Brain pericyte (primary cell): ENCODE data around the gene AKR7A2.

ENCODE experiments used
- DNase-seq: peaks from one replicate; pipeline ENCODE4 v3.0.0-alpha.2; 2012; ENCODE audit warnings: low read depth, low spot score

AKR7A2 gene

GRCh38 chr1:19343617-19344350, 31.8 kb upstream of the AKR7A2 start:
- DNase-seq = no peak

GRCh38 chr1:19342894-19343616, 31.1 kb upstream of the AKR7A2 start:
- no peak for DNase-seq

DNA sequence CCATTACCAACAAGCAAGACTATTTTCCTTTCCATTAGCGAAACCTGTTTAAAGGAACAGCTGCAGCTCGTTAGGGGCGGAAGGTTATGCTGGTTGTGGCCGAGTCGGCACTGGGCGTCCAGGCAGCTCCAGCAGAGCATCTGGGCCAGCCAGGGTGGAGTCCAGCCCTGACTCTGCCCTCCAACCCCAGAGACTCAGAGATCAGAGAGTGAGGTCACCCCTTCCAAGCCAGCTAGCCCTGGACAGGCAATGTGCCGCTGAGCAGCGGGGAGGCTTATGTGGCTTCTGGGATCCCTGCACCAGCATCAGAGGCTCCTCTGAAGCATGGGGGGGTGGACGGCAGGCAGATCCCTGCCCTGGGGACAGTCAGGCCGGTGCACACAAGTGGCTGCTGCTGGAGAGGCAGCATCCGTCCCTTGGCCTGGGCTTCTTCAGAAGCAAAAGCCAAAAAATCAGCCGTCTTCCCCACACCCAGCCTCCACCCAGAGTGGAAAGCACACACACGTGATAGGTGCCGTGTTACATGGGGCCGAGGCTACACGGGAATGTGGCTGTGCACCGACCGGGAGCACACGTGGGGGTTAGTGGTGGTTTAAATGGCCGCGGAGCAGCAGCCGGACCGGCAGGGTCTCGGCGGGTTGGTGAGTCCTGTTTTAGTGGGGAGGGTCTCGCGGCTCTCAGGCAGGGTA, 30.3 kb upstream of the AKR7A2 start:
- no peak for DNase-seq

- DNase-seq = no peak
Observed at GRCh38 chr1:19341201-19342061, 29.5 kb upstream of the AKR7A2 start.

DNA sequence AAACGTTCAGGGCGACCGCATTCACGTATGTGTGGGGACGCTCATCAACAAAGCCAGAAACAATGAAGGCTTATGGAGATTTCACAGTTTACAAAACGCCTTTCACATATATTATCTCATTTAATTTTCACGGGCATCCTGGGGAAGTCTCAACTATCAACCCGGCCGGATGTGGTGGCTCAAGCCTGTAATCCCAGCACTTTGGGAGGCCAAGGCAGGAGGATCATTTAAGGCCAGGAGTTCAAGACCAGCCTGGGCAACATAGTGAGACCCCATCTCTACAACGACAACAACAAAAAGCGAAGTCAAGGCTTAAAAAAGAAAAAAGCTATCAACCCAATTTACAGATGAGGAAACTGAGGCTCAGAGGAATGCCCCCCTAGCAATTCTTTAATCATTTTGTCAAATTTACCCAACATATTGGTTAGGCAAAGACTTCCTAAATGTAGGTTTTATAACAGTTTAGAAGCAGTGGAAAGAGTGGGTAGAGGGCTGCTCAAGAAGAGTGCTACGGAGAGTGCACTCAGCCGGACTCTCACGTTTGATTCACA, 28.5 kb upstream of the AKR7A2 start:
- no peak for DNase-seq

- DNase-seq = no peak
Observed at GRCh38 chr1:19339214-19339861, 27.4 kb upstream of the AKR7A2 start.

DNA sequence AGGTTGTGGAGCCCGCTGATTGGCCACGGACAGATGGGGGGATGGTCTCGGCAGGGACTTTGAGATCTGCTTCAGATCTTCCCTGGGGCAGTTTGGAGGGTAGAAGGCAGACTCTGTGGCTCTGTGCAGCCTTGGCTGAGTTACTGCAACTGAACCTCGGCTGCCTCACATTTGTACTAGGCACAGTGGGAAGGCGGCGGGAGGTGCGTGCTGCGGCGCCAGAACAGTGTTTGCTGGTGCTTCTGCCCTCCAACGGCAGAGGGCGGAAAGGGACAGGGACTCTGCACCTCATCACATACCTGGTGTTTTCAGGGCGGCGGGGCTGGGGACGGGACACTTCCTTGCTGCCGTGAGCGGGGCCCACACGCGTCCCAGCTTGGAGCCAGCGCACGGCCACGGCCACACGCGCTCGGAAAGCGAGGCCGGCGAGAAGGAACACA, 26.4 kb upstream of the AKR7A2 start:
- no peak for DNase-seq

GRCh38 chr1:19337289-19337688, 25.3 kb upstream of the AKR7A2 start:
- DNase-seq = no peak

- no peak for DNase-seq
Observed at GRCh38 chr1:19336543-19336942, 24.6 kb upstream of the AKR7A2 start.

DNA sequence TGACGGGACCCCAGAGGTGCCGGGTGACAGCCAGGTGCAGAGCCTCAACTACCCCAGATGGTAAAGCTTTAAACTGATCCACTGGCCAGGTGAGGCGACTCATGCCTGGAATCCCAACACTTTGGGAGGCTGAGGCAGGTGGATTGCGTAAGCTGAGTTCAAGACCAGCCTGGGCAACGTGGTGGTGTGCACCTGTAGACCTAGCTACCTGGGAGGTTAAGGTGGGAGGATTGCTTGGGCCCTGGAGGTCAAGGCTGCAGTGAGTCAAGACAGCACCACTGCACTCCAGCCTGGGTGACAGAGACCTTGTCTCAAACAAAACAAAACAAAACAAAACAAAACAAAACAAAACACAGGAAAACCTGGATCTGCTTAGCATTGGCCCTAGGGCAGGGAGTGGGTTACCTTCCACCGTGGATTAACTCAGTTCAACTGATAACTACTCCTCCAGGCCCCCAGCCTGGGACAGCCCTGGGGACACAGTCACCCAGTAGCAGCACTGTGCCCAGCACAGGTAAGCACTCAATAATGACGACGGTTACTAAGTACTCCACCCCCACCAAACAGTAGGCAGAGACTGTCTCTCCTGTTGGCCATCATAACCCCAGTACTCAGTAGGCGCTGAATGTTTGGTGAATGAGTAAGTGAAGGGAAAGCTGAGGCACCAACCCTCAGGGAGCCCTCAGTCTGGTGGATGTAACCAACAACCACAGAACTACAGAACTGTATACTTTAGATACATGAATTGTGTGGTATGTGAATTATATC, 21.8 kb upstream of the AKR7A2 start:
- no peak for DNase-seq

- no peak for DNase-seq
Observed at GRCh38 chr1:19332832-19333231, 20.9 kb upstream of the AKR7A2 start.

DNA sequence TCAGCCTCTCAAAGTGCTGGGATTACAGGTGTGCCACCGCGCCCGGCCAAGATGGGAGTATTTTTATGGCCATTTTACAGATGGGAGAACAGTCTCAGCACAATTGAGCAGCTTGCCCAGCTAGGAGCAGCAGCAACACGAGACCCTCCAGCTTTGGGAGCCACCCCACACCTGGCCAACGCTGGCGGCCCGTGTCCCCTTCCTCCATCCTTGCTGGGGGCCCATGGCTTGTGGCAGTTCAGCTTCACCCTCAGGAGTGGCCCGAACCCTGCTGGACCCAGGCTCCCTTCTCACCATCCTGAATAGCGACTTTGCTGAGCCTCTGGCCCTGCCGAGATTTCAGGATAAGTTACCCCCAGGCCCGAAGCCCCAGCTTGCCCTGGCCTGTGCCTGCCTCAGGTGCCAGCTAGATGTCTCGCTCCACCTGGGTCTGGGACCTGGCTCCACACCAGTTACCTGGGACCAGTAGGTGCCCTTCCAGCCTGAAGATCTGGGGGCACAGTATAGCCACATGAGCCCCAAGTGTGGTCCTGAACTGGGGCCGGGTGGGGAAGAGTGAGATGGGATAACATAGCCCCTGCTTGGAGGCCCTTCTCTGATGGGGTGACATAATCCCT, 19.4 kb upstream of the AKR7A2 start:
- no peak for DNase-seq

DNA sequence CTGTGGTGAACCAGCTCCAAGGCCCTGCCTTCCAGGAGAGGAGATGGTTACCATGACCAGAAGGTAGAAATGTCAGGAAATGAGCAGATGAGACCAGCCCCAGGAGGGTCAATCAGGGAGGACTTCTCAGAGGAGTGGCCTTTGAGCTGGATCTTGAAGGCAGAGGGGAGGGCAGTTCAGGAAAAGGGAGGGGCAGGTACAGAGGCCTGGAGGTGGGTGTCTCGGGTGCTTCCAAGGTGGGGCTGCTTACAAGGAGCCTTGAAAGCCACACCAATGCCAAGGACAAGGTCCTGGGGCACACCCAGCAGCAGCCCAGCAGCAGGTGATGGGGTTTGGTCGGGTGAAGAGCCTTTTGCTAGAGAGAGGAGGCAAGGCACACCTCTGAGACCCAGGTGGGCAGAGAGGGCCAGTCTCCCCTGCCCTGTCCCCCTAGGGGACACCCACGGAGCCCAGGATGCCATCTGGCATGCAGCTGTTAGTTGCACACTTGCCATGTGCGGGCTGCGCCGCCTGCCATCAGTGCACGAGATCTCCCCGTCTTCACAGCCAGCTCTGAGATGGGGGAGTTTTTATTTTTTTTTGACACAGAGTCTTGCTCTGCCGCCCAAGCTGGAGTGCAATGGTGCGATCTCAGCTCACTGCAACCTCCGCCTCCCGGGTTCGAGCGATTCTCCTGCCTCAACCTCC, 18.6 kb upstream of the AKR7A2 start:
- no peak for DNase-seq

- DNase-seq = no peak
Observed at GRCh38 chr1:19329611-19330010, 17.7 kb upstream of the AKR7A2 start.

DNA sequence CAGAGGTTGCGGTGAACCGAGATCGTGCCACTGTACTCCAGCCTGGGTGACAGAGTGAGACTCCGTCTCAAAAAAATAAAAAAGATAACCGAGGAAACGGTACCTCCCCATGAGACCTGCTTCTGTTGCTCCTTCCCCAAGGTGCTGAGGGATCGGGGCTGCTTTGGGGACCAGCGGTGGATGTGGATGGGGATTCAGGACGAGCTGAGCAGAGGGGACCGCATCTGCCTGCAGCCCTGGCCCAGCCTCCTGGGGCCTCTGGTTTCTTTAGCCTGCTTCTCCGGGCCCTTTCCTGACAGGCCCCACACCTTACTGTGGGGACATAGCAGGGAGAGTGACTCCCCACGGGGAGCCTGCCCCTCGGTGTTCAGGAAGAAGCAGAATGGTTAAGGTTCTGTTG, 17.2 kb upstream of the AKR7A2 start:
- no peak for DNase-seq

- DNase-seq = no peak
Observed at GRCh38 chr1:19328486-19328885, 16.5 kb upstream of the AKR7A2 start.

- DNase-seq = no peak
Observed at GRCh38 chr1:19327736-19328135, 15.8 kb upstream of the AKR7A2 start.

DNA sequence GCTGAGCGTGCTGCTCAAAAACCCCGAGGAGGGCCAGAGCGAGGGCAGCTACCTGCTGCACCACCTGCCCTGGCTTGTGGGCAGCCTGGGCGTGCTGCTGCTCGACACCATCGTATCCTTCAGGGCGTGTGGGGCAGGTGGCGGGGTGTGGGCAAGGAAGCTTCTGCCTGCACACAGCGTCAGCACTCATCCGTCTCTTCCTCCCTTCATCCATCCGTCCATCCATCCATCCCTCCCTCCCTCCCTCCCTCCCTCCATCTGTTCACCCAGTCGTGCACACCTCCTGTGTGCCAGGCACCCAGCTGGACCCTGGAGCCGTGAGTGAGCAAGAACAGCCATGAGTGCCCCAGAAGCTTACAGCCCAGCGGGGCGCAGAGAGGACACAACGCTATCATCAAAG, 15.4 kb upstream of the AKR7A2 start:
- DNase-seq = no peak

GRCh38 chr1:19326748-19327065, 14.8 kb upstream of the AKR7A2 start:
- DNase-seq = no peak
